NCI-H510A (cell line): ENCODE results near the gene PRSS27.
"Not testable (repeated sequence)": the region's sequence is repeated elsewhere in the genome, so short reads cannot be mapped to it uniquely, and the experiment has no call there.

ENCODE experiments used
- DNase-seq: peaks from one replicate; lab custom pipeline; 2025; lab: John Stamatoyannopoulos, UW

The PRSS27 gene

DNA sequence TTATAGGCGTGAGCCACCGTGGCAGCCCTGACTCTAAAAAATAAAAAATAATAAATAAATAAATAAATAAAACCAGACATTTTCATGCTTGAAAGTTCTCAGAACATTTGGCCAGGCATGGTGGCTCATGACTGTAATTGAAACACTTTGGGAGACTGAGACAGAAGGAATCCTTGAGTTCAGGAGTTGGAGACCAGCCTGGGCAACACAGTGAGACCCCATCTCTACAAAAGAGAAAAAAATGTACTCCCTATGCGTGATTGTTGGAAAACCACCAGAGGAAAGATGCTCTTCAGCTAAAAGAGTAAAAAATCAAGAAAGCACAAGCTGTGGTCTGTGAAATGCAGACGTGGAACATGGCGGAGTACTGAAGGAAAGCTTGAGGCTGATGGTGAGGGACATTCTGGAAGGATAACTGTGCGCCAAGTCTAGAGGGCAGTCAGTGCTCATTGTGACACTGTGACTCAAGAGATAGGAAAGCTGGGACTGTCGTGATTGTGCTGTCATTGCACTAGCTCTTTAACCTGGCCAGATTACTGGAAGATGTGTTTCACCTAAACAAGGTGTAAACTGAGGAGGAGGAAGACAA lies 4.2 kb upstream of the PRSS27 start:
- no peak for DNase-seq

DNA sequence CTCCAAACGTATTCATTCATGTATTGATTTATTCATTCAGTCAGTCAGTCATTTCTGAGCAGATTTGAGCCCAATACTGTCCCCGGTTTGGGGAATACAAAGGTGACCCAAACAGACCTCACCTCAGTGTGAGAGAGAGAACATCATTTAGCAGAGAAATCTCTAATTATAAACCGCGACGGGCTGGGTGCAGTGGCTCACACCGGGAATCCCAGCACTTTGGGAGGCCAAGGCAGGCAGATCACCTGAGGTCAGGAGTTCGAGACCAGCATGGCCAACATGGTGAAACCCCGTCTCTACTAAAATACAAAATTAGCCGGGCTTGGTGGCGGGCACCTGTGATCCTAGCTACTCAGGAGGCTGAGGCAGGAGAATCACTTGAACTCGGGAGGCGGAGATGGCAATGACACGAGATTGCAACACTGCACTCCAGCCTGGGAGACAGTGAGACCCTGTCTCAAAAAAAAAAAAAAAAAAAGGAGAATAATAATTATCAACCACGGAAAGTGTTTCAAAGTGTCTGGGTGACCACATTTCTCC lies 1.7 kb upstream of the PRSS27 start:
- not testable (repeated sequence) for DNase-seq

DNA sequence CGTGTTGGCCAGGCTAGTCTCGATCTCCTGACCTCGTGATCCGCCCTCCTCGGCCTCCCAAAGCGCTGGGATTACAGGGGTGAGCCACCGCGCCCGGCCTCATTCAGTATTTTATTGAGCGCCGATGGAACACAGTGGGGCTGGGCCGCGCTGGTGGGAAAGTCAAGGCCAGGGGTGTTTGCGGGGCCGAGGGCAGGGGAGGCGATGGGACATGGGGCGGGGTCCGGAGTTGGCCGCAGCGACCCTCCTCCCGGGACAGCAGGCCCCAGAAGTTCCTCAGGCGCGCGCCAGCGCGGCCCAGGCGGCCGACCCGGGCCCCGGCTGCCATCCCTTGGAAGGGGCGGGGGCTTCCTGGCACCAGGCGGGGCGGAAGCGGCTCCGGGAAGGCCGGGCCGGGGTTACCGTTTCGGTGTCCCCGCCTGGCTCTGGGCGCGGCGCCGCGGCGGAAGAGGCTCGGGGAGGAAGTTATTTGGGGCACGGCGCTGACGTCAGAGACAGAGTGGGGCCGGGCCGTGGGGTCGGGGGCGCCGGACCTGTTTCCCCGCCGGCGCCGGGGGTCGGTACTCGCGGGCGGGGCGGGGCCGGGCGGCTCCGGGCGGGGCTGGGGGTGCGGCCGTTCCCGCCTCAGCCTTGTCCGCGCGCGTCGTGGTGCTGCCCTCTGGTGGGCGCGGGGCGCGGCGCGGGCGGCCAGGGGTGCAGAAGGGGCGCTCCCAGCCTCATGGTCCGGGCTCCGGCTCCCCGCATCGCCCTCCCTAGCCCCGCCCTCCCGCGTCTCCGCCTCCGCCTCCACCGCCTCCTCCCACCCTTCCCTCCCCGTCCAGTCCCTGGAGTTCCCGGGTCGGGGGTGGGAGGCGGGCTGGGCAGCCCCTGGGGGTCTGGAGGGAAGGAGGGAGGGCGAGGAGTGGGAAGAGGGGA lies 952 bp upstream of the PRSS27 start:
- peak; percentile 77 for DNase-seq

DNA sequence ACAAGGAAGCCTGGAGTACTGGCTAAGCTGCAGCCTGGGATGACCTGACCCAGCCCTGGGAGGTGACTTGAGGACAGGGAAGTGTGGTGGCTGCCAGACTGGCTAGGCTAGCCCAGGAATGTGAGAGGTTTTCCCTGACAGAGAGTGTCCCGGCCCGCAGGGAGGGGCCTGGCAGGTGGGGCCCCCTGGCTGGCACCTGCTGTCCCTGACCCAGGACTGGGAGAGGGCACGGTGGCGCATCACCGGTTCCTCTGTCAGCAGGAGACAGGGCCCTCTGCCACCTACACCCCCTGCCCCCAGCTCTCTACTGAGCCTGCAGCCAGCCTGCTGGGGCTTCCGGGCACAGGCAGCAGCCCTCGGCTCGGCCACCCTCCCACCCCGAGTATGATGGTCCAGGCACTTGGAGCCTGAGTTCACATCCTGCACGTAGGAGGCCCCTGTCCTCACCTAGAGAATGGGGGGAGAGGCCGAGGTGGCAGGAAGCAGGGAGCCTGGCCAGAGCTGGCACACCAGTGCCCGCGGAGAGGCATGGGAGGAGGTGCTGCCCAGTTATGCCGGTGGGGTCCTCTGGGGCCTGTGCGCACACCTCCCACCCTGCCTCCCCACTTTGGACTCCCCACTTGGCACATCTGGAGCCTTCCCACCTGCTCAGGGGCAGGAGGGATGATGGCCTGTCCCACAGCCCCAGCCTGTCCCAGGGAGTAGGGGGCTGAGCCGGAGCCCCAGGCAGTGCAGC lies 528 bp downstream of the PRSS27 start:
- DNase-seq = no peak

DNA sequence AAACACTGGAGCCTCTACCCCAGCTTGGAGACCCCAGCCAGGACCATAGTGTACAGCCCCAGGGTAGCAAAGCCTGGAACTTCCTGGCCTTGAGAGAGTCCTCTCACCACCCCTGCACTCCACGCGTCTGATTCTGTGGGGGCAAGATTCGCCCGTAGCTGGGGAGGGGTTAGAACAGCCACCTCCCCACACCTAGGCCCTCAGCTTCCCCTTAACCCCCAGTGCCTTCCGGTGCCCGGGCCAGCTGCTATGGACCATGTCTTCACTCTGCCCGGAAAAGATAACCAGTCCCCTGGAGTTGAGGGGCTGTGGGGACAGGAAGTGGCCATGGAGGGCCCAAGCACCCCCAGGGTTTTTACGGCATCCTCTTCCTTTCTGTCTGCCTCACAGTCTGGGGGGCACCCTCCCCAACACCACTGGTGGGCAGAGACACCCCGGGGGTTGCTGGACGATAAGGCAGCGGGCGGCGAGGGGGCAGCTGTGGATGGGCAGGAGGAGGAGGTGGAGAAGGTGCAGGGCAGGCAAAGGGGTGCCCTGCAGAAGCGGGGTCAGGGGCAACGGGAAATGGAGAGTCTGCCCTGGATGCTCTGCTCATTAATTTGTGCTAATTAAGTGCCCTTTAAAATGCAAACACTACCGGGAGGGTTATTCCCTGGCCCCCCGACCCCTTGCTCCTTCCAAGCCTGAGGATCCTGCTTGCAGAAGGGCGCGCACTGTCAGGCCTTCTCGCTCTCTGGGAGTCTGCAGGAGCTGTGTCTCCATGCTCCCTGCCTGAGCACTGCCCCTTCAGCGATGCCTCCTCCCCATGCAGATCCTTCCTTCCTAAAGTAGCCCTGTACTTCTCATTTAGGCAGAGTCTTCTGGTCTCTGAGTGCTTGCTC lies 2.4 kb downstream of the PRSS27 start:
- no peak for DNase-seq

DNA sequence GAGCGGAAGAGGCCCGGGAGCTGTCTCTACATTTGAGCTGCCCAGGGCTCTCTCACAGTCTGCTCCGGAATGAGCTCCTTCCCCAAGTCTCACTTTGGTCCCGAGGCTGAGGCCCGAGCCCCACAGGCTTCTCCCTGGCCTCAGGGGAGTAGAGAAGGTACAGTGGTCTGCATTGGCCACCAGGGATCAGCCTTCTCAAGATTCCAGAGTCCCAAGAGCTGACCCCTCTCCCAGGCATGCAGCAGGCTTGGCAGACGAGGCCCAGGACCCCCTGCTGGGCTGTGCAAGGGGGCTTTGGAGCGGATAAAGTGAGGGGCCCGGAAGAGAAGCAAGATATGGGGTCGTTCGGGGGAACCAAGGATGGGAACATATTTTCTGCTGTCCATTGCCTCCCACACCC lies 3.1 kb downstream of the PRSS27 start:
- DNase-seq = no peak

DNA sequence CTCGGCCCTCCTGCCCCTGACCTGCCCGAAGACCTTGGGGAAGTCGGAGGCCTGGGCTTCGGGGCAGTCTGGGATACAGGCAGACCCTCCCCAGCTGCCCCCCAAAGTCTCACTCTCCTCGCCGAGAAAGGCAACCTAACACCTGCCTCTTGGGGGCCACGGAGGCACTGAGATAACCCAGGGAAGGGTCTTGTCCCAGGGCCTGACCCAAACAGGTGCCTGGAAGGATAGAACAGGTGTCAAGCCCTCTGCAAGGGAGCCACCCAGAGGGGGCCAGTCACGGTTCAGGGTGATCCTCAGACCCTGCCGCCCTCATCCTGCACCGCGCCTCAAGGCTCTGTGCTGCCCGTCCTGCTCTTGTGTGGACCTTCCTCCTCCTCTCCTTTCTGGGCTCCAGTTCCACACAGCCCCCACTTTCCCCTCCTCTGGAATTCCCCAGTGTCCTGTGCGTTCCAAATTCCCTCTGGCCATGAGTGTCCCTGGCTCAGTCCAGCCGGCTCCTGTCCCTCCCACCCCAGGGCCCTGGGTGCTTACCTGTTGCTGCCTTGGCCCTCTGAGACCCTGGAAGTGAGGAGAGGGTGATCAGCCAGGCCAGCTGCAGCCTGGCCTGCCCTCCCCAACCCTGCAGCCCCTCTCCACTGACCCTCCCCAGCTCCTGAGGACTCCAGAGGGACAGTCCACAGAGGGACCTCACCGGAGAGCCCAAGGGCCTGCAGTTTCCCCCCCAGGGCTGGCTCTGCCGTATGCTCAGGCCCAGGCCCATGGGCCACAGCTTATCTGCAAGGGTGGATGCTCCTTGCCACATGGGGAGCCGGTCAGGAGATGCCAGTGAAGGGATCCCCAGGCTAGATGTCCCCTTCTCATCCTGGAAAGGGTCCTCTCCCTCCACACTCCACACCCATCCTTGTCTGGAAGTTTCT lies 3.8 kb downstream of the PRSS27 start:
- no peak for DNase-seq

DNA sequence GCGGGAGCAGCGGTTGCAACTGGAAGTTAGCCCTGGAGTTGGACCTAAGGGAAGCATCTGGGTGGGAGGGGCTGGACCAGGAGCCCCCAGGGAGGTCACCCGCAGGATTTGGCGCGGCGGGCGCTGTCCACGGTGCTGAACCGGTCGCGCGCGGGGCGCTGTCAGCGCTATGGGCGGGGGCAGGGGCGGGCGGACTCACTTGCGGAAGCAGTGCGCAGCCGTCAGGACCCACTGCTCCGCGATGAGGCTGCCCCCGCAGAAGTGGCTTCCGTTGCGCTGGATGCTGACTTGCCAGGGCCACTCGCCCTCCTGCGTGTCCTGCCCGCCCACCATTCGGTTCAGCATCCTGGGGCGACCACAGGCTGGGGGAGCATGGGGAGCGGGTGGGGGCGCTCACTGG lies 4.5 kb downstream of the PRSS27 start:
- DNase-seq = no peak

DNA sequence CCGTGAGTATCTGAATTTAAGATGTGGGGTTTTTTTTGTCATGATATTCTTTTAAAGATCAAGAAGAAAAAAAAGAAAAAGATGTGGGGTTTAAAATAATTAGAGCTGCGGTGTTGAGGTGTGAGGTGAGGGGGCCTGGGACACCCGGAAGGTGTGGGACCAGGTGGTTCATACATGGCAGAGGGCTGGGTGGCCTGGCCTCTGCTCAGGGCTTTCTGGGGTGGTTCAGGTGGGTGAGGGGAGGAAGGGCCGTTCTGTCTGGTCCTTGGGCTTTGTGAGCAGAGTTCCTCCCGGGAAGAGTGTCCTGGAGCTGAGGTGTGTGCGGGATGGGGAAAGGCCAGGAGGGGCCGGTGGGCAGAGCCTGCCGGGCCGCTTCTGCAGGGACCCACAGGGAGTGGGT lies 5.0 kb downstream of the PRSS27 start:
- DNase-seq = no peak

DNA sequence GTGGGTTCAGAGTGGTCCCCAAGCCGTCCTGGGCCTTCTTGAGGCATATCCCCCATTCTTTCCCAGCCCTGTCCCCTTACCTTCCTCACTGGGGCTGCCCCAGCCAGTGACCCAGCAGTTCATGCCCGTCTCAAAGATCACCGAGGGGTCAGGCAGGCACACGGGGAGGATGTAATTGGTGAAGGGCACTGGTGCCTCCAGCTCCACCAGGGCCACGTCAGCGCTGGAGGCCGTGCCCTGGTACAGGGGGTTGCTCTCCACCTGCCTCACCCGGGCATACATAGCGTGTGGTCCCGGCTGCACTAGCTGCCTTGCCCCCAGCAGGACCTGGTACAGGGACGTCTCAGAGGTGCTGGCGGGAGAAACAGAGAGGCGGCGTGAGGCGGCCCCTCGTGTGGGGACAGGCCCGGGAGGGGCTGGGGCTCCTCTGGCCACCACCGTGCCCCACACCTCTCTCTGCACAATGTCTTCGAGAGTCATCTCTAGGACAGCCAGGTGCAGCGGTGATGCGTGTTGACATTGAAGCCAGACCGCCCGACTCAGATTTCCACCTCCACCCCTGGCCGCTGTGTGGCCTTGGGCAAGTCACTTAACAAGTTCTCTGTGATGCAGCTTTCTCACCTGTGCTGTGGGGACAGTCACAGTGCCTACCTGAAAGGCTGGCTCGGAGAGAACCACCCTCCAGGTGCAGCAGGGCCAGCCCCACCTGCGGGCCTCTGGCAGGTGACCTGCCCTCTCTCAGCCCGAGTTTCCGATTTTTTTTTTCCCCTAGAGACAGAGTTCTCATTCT lies 5.8 kb downstream of the PRSS27 start:
- DNase-seq = no peak

DNA sequence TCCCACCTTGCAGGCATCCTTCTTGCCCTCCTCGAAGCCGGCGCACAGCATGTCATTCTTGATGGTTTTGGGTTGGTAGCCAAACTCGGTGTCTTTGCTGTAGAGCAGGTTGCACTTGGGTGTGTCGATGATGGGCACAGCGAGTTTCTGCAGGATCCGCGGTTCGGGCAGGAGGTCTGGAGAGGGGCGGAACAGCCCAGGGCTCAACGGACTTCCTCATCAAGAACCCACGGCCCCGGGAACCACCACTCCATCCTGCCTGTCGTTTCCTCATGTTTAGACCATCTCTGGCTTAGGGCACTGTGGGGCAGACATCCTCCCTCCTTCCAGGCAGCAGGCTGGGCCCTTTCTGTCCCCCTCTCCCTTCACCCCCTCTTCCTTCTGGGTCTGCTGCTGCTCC lies 6.5 kb downstream of the PRSS27 start:
- no peak for DNase-seq

DNA sequence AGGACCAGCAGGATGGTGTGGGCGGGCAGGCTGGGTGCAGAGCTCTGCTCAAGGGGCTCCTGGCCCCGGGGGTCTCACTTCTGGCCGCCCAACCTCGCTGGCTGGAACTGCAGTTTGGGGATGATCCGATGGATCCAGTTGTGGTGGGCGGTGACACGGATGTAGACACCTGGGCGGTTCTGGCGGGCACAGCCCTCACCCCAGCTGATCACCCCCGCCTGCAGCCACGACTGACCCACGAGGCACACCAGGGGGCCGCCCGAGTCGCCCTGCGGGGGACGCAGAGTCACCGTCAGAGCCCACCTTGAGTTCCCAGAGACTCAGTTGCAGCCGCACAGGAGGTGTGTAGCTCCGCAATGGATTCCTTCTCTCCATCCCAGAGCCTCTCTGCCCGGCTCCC lies 7.5 kb downstream of the PRSS27 start:
- DNase-seq = no peak

DNA sequence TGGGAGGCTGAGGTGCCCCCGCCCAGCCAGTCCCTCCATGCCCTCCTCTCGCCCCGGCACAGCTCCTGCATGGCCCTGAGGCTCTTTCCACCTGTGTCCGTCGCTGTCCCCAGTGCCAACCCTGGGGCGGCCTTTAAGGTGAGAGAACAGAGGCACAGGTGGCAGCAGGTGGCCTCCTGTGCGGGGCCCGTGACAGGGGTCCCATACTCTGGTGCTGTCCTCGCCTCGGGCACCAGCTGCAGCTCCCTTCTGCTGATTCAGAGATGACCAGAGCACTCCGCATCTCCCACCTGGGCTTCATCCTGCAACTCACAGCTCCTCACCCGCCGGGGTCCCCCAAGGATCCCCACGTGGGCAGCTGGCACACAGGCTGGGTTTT lies 8.0 kb downstream of the PRSS27 start:
- no peak for DNase-seq

DNA sequence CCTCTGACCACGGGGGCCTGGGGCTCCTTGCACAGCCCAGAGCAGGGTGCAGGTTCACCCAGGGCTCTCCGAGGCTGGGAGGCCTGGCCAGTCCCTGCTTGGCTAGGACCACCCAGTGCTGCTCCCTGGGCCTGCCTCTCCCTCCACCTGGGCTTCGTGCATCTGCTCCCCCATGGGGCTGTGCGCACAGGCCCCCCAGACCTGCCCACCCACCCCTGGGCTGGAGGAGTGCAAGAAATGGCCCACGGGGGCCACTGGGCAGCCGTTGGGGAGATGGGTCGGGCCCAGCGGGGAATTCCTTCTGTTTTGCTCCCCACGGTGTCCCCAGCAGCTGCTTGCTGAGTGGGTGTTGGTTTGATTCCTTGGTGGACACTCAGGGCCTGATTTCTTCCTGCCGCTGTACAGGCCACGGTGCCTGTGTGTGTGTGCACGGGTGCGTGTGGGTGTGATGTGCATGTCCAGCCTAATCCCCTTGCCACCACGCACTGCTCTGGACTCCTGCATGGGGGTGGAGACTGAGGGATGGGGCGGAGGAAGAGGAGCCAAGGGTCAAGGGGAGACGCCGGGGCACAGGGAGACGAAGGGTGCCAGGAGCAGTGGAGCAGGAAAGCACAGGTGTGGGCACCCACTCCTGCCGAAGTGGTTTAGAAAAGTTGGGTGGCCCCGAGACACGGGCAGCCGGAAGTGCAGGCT lies 8.5 kb downstream of the PRSS27 start:
- no peak for DNase-seq

DNA sequence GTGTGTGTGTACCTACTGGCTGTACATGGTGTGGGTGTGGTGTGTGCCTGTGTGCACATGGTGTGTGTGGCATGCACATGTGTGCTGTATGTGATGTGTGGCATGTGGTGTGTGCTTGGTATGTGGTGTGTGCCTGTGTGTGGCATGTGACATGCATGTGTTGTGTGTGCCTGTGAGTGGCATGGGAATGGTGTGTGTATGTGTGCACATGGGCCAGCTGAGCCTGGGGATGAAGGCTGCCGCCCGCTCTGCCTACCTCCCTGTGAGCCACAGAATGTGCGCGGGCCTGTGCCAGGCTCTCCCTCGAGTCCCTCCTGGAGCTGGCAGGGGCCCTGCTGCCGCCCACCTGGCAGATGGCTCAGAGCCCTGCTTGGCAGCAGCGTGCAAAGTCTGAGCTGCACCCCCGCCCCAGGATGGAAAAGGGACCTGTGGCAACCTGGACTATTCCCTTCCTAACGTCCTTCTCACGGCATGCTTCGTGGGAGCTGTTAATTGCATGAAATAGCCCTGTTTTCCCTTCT lies 9.3 kb downstream of the PRSS27 start:
- DNase-seq = no peak

DNA sequence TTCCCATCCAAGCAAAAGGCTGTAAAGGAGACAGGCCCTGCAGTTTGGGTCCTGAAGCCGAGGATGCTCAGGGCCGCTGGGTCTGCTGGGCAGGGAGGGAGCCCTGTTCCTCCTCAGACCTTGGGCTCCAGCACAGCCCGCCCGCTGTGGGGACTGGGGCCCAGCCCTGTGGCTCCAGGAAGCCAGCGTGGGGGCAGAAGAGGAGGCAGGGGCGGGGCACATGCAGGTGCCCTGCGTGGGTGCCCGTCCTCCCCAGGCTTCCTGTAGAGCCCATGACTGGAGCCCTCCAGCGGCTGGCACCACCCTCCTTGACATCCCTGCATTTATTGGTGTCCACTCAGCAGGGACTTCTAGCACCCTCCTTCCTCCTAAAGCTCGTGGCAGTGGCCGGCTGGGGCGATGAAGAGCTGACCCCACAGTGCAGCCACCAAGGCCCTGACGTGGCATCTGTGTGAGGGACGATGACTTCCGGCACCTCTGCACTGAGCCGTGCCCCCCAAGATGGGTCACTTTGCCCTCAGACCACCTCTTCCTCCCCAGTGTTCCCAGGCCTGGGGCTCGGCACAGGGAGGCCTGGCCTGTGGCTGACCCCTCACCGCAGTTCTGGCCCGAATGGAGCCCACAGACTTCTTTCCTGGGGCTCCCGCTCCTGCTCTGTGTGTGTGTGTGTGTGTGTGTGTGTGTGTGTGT lies 9.9 kb downstream of the PRSS27 start:
- DNase-seq = no peak

DNA sequence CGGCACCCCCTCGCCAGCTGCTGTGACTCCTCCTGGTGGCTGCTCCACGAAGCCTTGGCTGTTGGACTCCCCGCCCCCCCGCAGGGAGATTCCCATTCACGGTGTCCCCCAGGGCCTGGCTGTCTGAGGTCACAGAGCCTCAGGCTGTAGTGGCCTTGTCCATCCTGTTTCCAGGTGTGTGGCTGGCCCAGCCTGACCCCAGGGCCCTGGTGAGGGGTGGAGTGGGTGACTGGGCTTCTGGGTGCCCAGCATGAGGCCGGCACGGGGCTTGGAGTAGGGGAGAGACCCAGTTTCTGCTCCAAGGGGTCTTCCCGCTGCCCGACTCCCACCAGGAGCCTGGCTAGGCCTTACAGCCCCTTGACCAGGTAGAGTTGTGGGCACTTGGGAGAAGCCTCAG lies 10.4 kb downstream of the PRSS27 start:
- DNase-seq = no peak

DNA sequence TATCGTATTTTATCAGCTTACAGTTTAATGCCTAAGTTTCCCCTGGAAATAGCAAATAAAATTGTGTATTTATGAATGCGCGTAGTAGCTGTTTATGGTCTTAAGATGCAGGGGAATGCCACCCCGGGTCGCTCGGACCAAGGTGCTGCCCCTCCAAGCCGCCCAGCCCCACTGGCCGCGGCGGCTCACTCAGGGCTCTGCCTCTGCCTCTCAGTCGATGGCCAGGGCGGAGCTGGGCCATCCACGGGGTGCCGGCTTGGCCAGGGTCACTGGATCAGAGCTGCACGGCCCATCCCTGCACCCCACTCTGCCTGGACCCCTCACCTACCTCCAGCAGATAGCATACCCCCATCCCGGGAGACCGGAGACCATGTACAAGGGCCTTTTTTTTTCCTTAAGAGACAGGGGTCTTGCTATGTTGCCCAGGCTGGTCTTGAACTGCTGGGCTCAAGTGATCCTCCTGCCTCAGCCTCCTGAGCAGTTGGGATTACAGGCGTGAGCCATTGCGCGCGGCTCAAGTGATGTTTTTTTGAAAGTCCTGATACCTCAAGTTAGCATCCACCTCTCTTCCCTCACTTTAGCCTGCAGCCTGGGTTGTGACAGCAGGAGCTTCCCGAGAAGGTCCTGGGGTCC lies 11.0 kb downstream of the PRSS27 start:
- DNase-seq = no peak
